ENCODE measurements around the gene SORCS3.
A peak's percentile ranks its signal among the peaks of the same experiment; 100 is the strongest.

Gene SORCS3

GRCh38 chr10:105094048-105094447 lies 453.0 kb downstream of the SORCS3 start:
- no peak overlapping the region for H3K9ac ChIP-seq
- H3K4me3 ChIP-seq = no peak overlapping the region
- H3K27ac ChIP-seq = no peak overlapping the region
- no peaks in the 10 kb centered on the region for H3K36me3 ChIP-seq
- no peaks in the 10 kb centered on the region for H3K4me1 ChIP-seq
- no peaks in the 10 kb centered on the region for H3K27me3 ChIP-seq
- TF ChIP-seq Cebpa-rat (IDR thresholded peaks at IDR 0.05) = no peak
- no peak overlapping the region for H3K4me2 ChIP-seq
- no peaks in the 10 kb centered on the region; a peak in 1 of 22 replicates for H3K9me3 ChIP-seq (replicated peaks in 1 of 11)
- H4K20me1 ChIP-seq = no peaks in the 10 kb centered on the region

GRCh38 chr10:105096316-105096715 lies 455.2 kb downstream of the SORCS3 start:
- no peak overlapping the region for H3K4me3 ChIP-seq
- no peaks in the 10 kb centered on the region for H3K9me3 ChIP-seq (replicated peaks in 1 of 11)
- no peak overlapping the region for H3K4me2 ChIP-seq
- H3K9ac ChIP-seq = no peak overlapping the region
- H3K36me3 ChIP-seq = no peaks in the 10 kb centered on the region
- no peaks in the 10 kb centered on the region for H3K27me3 ChIP-seq
- H3K4me1 ChIP-seq = no peaks in the 10 kb centered on the region
- no peaks in the 10 kb centered on the region for H4K20me1 ChIP-seq
- TF ChIP-seq Cebpa-rat (IDR thresholded peaks at IDR 0.05) = peak in 6 of 11 experiments; percentile 19 to 69 (median 38); a peak in 5 of 22 replicates
- H3K27ac ChIP-seq = no peak overlapping the region

GRCh38 chr10:105102977-105103376 lies 461.9 kb downstream of the SORCS3 start:
- Histone ChIP-seq H3K9me3 (replicated peaks in 1 of 11) (no peaks in the 10 kb centered on the region), H4K20me1 (no peaks in the 10 kb centered on the region), H3K4me2 (no peak overlapping the region), H3K4me3 (no peak overlapping the region), H3K9ac (no peak overlapping the region), H3K36me3 (no peaks in the 10 kb centered on the region), H3K4me1 (no peaks in the 10 kb centered on the region), H3K27ac (no peak overlapping the region), H3K27me3 (no peaks in the 10 kb centered on the region)
- no peak for TF ChIP-seq Cebpa-rat (IDR thresholded peaks at IDR 0.05)

GRCh38 chr10:105104297-105104696 lies 463.2 kb downstream of the SORCS3 start:
- no peaks in the 10 kb centered on the region for H3K36me3 ChIP-seq
- H3K4me1 ChIP-seq = no peaks in the 10 kb centered on the region
- H3K9ac ChIP-seq = no peak overlapping the region
- no peaks in the 10 kb centered on the region for H3K9me3 ChIP-seq (replicated peaks in 1 of 11)
- H3K4me3 ChIP-seq = no peak overlapping the region
- no peak for TF ChIP-seq Cebpa-rat (IDR thresholded peaks at IDR 0.05)
- no peaks in the 10 kb centered on the region for H3K27me3 ChIP-seq
- no peak overlapping the region for H3K4me2 ChIP-seq
- H3K27ac ChIP-seq = no peak overlapping the region
- no peaks in the 10 kb centered on the region for H4K20me1 ChIP-seq

GRCh38 chr10:105109164-105109563 lies 468.1 kb downstream of the SORCS3 start:
- H3K27me3 ChIP-seq = no peaks in the 10 kb centered on the region
- no peak overlapping the region for H3K27ac ChIP-seq
- H3K4me3 ChIP-seq = no peak overlapping the region
- no peak overlapping the region for H3K4me2 ChIP-seq
- H3K9ac ChIP-seq = no peak overlapping the region
- H3K9me3 ChIP-seq (replicated peaks in 1 of 11) = no peaks in the 10 kb centered on the region
- TF ChIP-seq Cebpa-rat (IDR thresholded peaks at IDR 0.05) = no peak
- H3K36me3 ChIP-seq = no peaks in the 10 kb centered on the region
- H4K20me1 ChIP-seq = no peaks in the 10 kb centered on the region
- no peaks in the 10 kb centered on the region for H3K4me1 ChIP-seq

- H3K9me3 ChIP-seq (replicated peaks in 1 of 11) = 0 out of 22 replicates have a peak, but pooled peaks cover 0 to 3% (median 0%) of the 10 kb centered on the region in 11 experiments
- no peak overlapping the region for H3K4me2 ChIP-seq
- H4K20me1 ChIP-seq = no peaks in the 10 kb centered on the region
- no peaks in the 10 kb centered on the region for H3K4me1 ChIP-seq
- H3K4me3 ChIP-seq = no peak overlapping the region
- no peak for TF ChIP-seq Cebpa-rat (IDR thresholded peaks at IDR 0.05)
- H3K36me3 ChIP-seq = no peaks in the 10 kb centered on the region
- no peak overlapping the region for H3K27ac ChIP-seq
- no peak overlapping the region for H3K9ac ChIP-seq
- H3K27me3 ChIP-seq = no peaks in the 10 kb centered on the region
These were observed 471.8 kb downstream of the SORCS3 start for GRCh38 chr10:105112862-105113261.

GRCh38 chr10:105113666-105114065 lies 472.6 kb downstream of the SORCS3 start:
- H3K4me2 ChIP-seq = no peak overlapping the region
- H3K4me1 ChIP-seq = no peaks in the 10 kb centered on the region
- no peaks in the 10 kb centered on the region for H3K36me3 ChIP-seq
- no peak for TF ChIP-seq Cebpa-rat (IDR thresholded peaks at IDR 0.05)
- H3K4me3 ChIP-seq = no peak overlapping the region
- H3K27ac ChIP-seq = no peak overlapping the region
- H3K27me3 ChIP-seq = no peaks in the 10 kb centered on the region
- no peaks in the 10 kb centered on the region for H4K20me1 ChIP-seq
- peaks cover 0 to 3% (median under 1%) of the 10 kb centered on the region in 11 experiments; a peak in 2 of 22 replicates for H3K9me3 ChIP-seq (replicated peaks in 1 of 11)
- no peak overlapping the region for H3K9ac ChIP-seq

- Histone ChIP-seq H3K9me3 (replicated peaks in 1 of 11) (peaks cover 0 to 14% (median 9%) of the 10 kb centered on the region in 11 experiments; a peak in 6 of 22 replicates), H4K20me1 (no peaks in the 10 kb centered on the region), H3K9ac (no peak overlapping the region), H3K27me3 (no peaks in the 10 kb centered on the region), H3K4me3 (no peak overlapping the region), H3K4me1 (no peaks in the 10 kb centered on the region), H3K36me3 (no peaks in the 10 kb centered on the region), H3K4me2 (no peak overlapping the region), H3K27ac (no peak overlapping the region)
- no peak for TF ChIP-seq Cebpa-rat (IDR thresholded peaks at IDR 0.05)
These were observed 480.7 kb downstream of the SORCS3 start for GRCh38 chr10:105121743-105122142.

GRCh38 chr10:105128111-105128510 lies 487.0 kb downstream of the SORCS3 start:
- H3K9me3 ChIP-seq (replicated peaks in 1 of 11) = no peaks in the 10 kb centered on the region
- no peaks in the 10 kb centered on the region for H3K4me1 ChIP-seq
- no peak overlapping the region for H3K9ac ChIP-seq
- H3K4me2 ChIP-seq = no peak overlapping the region
- no peaks in the 10 kb centered on the region for H4K20me1 ChIP-seq
- no peak for TF ChIP-seq Cebpa-rat (IDR thresholded peaks at IDR 0.05)
- H3K4me3 ChIP-seq = no peak overlapping the region
- no peaks in the 10 kb centered on the region for H3K36me3 ChIP-seq
- no peak overlapping the region for H3K27ac ChIP-seq
- H3K27me3 ChIP-seq = no peaks in the 10 kb centered on the region

- no peaks in the 10 kb centered on the region for H3K36me3 ChIP-seq
- no peak overlapping the region for H3K9ac ChIP-seq
- H3K4me2 ChIP-seq = no peak overlapping the region
- H4K20me1 ChIP-seq = no peaks in the 10 kb centered on the region
- H3K27me3 ChIP-seq = no peaks in the 10 kb centered on the region
- H3K4me3 ChIP-seq = no peak overlapping the region
- H3K4me1 ChIP-seq = no peaks in the 10 kb centered on the region
- no peak overlapping the region for H3K27ac ChIP-seq
- no peaks in the 10 kb centered on the region for H3K9me3 ChIP-seq (replicated peaks in 1 of 11)
- TF ChIP-seq Cebpa-rat (IDR thresholded peaks at IDR 0.05) = no peak
These were observed 497.3 kb downstream of the SORCS3 start for GRCh38 chr10:105138358-105138757.
